Ascending aorta (tissue), 2 donors: ENCODE measurements around the gene SP7. TPM values are rescaled to one million over a fixed set of nuclear protein-coding genes. Genes with fewer than 3 reads are reported as not detected.
A peak's percentile ranks its signal among the peaks of the same experiment; 100 is the strongest.

Experiments used
- DNase-seq, 2 donors: peaks; one replicate each; pipeline ENCODE4 v3.0.0-alpha.2; 2019; ENCODE audit warnings: low spot score in 2 of 2
- H3K27ac ChIP-seq, 2 donors: fragments of 200-600 bp; sonication (generic); one replicate each; pipeline ENCODE4 v1.5.1; 2016 to 2017; ENCODE audit warnings: mild to moderate bottlenecking in 1 of 2
- H3K27me3 ChIP-seq: fragments of 200-600 bp; sonication (generic); one replicate; pipeline ENCODE4 v1.5.1; 2017
- H3K36me3 ChIP-seq, 2 donors: fragments of 200-600 bp; sonication (generic); one replicate each; pipeline ENCODE4 v1.5.1; 2016
- H3K4me1 ChIP-seq, 2 donors: fragments of 200-600 bp; sonication (generic); one replicate each; pipeline ENCODE4 v1.5.1; 2016 to 2017; ENCODE audit warnings: mild to moderate bottlenecking in 1 of 2
- H3K4me3 ChIP-seq, 2 donors: fragments of 200-600 bp; sonication (generic); one replicate each; pipeline ENCODE4 v1.5.1; 2016 to 2017; ENCODE audit warnings: mild to moderate bottlenecking in 1 of 2
- H3K9me3 ChIP-seq, 2 donors: fragments of 200-600 bp; sonication (generic); one replicate each; pipeline ENCODE4 v1.5.1; 2016
- intact Hi-C: fragments of 100-400 bp; cut with DNase I; formaldehyde crosslinking; loops from one replicate; pipeline ENCODE4 v1.15.1; 2023
- total RNA-seq: library from RNA; depleted of rRNA; stranded (reverse); fragments of >200 nt; gene quantifications from one replicate; pipeline ENCODE4 v1.1.0, GENCODE V29; 2016
- TF ChIP-seq, protein P1 (sequence below), 3 experiments: fragments of 200-600 bp in 2 of 3; fragments of 450-650 bp in 1 of 3; sonication (generic) in 2 of 3; IDR thresholded peaks; one replicate each; pipeline ENCODE4 v1.5.1; 2016 to 2019; ENCODE audit warnings: antibody characterized with exemption in 3 of 3, mild to moderate bottlenecking in 1 of 3, moderate library complexity in 1 of 3

The SP7 gene
- total RNA-seq, 1 donor from 2014 or later, result not detected

DNA sequence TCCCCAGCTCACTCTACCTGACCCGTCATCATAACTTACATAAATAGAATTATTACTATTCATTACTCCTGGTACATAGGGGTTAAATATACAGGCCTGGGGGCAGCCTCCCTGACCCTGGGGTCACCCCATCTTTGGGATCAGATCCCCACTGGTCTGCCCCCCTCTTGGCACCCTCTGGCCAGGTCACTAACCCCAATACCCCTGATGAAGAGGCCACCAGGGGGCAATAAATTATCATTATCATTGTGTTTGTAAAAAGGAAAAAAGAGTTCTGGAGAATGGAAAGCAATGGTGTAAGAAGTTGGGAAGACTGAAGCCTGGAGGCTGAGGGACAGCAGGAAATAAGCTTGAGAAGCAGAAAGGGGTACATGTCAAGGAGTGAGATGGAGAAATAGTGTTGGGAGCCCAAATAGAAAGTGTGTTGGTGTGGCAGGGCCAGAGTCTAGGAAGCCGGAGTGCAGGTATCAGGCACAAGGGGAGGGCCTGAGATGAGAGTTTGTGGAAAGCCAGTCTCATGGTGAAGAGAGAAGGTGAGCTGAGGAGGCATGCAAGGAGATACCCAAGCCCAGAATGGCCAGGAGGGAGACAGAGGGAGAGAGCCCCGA lies 8.6 kb downstream of the SP7 start:
- H3K27me3 ChIP-seq, result no peaks in the 10 kb centered on the region
- intact Hi-C loops, result no loop called here
- H3K36me3 ChIP-seq, result no peaks in the 10 kb centered on the region
- H3K4me1 ChIP-seq, result peaks cover 0 to 14% of the 10 kb centered on the region in 2 donors
- H3K27ac ChIP-seq, result no peak overlapping the region
- no peak overlapping the region for H3K4me3 ChIP-seq
- TF ChIP-seq, protein P1, sequence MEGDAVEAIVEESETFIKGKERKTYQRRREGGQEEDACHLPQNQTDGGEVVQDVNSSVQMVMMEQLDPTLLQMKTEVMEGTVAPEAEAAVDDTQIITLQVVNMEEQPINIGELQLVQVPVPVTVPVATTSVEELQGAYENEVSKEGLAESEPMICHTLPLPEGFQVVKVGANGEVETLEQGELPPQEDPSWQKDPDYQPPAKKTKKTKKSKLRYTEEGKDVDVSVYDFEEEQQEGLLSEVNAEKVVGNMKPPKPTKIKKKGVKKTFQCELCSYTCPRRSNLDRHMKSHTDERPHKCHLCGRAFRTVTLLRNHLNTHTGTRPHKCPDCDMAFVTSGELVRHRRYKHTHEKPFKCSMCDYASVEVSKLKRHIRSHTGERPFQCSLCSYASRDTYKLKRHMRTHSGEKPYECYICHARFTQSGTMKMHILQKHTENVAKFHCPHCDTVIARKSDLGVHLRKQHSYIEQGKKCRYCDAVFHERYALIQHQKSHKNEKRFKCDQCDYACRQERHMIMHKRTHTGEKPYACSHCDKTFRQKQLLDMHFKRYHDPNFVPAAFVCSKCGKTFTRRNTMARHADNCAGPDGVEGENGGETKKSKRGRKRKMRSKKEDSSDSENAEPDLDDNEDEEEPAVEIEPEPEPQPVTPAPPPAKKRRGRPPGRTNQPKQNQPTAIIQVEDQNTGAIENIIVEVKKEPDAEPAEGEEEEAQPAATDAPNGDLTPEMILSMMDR (IDR thresholded peaks at IDR 0.05), result peak in 2 of 3 experiments; percentile 15 to 29
- no peaks in the 10 kb centered on the region for H3K9me3 ChIP-seq
- DNase-seq, result no peak

DNA sequence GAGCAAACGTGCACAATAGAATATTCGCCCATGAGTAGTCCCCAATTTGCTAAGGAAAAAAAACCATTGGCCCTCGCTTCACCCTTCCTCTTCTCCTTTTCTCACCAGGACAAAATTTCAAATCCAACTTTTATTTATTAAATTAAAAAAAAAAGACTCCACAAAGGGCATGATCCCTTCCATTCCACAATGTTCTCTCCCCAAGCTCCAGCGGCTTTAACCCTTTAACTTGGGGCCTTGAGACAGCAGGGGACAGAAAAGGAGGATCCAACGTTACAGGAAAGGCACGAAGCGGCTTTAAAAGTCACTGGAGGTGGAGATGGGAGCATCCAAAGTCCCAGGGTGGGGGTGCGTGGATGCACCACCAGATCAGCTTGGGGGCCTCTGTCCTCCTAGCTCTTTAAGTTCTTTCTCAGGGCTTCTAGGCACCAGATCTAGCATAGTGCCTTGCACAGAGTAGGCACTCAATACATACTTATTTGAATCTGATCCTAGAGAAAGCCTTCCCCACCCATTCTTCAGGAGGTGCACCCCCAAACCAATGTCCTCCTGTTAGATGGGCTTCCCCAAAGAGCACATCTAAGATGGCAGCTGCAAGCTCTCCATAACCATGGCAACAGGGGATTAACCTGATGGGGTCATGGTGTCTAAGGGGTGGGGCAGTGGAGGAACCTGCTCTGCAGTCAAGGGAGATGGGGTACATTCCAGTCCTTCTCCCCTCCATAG lies 9.5 kb downstream of the SP7 start:
- TF ChIP-seq, protein P1 (IDR thresholded peaks at IDR 0.05), result no peak
- no peak for DNase-seq
- H3K27ac ChIP-seq, result no peak overlapping the region
- no peaks in the 10 kb centered on the region for H3K36me3 ChIP-seq
- intact Hi-C loops, result no loop called here
- no peak overlapping the region for H3K4me3 ChIP-seq
- H3K27me3 ChIP-seq, result no peaks in the 10 kb centered on the region
- H3K9me3 ChIP-seq, result no peaks in the 10 kb centered on the region
- H3K4me1 ChIP-seq, result peaks cover 4 to 20% of the 10 kb centered on the region in 2 donors

DNA sequence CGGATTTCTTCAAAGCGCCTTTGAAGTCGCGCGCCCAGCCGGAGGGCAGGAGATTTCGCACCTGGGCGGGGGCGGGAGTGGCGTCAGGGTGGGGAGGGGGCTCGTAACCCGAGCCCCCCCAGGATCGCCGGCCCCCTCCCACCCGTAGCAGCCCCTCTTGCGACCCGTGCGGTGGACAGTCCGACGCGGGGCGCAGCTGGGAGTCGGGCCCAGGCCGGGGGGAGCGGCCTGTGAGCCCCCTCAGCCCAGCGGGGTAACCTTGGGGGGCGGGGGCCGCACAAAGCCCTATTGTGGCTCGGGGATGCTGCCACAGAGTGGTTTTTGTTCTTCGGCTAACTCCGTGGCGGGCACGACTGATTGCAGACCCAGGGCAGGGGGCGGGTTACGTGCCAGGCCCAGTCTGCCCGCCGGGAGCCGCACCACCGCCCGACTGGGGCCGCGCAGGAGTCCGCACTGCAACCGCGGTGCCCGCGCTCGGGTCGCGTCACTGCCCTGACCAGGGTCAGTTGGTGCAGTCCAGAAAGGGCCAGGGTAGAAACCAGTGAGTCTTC lies 10.6 kb downstream of the SP7 start:
- DNase-seq, result peak in 1 of 2 donors; percentile 70
- Histone ChIP-seq H3K36me3 (no peaks in the 10 kb centered on the region), H3K9me3 (no peaks in the 10 kb centered on the region), H3K4me3 (peak overlapping the region; percentile 72 to 79), H3K27me3 (no peaks in the 10 kb centered on the region), H3K27ac (peak overlapping the region; percentile 88 to 90), H3K4me1 (peaks cover 4 to 22% of the 10 kb centered on the region in 2 donors)
- intact Hi-C loops, result loop anchor here (1.0 to 2.0 kb wide), 2 partner anchors 53 to 96 kb away; no protein-coding TSS in a partner anchor
- TF ChIP-seq, protein P1 (IDR thresholded peaks at IDR 0.05), result peak in 1 of 3 experiments; percentile 8

DNA sequence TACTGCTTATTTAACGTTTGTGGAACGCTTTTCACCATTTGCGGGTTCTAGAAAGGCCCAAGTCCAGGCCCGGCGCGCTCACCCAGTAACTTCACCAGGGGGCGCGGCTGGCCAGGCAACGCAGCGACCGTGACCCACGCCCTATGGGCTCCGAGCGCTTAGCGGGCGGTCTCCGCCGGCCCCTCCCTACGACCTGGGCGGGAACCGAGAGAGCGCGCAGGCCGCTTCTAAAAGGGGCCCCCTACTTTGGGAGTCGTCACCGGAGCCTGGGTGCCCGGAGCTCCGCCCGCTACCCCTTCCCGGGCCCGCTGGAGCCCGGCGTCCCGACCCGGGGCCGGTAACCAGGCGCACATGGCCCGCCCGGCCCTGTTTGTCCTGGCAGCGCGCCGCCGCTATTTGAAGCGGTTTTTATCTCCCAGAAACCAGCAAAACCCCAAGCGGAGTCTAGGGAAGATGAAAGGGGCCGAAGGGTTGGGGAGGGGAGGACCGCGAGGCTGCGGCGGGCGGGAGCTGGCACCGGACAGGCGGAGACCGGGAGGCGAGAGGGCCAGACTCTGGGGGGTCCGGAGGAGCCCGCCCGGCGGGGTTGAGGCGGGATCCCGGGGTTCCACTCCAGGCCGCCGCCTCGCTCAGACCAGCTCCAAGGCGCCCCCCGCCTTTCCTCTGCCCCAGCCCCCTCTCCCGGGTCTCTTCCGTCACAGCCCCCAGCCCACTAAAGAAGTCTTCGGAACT lies 11.2 kb downstream of the SP7 start:
- peak overlapping the region; percentile 72 to 79 for H3K4me3 ChIP-seq
- intact Hi-C loops, result loop anchor here (1.0 to 2.0 kb wide), 3 partner anchors 20 to 96 kb away; no protein-coding TSS in a partner anchor
- H3K27me3 ChIP-seq, result no peaks in the 10 kb centered on the region
- peak overlapping the region; percentile 88 to 90 for H3K27ac ChIP-seq
- no peaks in the 10 kb centered on the region for H3K9me3 ChIP-seq
- H3K36me3 ChIP-seq, result no peaks in the 10 kb centered on the region
- TF ChIP-seq, protein P1 (IDR thresholded peaks at IDR 0.05), result peak; percentile 83 to 90 (median 83)
- peaks cover 4 to 28% of the 10 kb centered on the region in 2 donors for H3K4me1 ChIP-seq
- peak; percentile 72 to 97 for DNase-seq

DNA sequence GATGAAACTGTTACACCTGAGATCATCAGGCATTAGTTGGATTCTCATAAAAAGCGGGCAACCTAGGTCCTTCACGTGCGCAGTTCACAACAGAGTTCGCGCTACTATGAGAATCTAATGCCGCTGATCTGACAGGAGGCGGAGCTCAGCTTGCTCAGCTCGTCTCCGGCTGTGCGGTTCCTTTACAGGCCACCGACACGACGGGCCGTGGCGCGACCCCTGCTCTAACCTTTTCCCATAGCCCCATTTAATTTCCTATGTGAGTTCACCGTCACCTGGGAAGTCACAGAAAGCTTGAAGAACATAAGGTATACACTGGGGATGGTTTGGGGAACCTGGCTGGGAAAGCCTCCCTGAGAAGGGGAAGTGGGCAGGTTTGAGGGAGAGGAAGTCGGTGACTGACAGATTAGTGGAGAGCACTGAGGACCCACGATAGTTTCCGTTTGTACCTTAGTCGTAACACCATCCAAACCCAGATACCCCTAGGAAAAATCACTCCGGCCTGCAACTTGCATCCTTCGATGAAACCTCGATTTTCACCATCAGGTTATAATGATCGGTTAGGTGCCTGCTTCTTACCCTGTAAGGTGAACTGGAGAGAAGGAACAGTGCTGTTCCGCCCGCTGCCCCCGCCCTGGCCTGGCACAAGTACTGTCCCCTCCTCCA lies 11.9 kb downstream of the SP7 start:
- peaks cover 4 to 30% of the 10 kb centered on the region in 2 donors for H3K4me1 ChIP-seq
- TF ChIP-seq, protein P1 (IDR thresholded peaks at IDR 0.05), result no peak
- peak overlapping the region; percentile 88 to 90 for H3K27ac ChIP-seq
- H3K9me3 ChIP-seq, result no peaks in the 10 kb centered on the region
- no peak for DNase-seq
- intact Hi-C loops, result loop anchor here (1.0 to 2.0 kb wide), 2 partner anchors 21 to 55 kb away; no protein-coding TSS in a partner anchor
- no peaks in the 10 kb centered on the region for H3K27me3 ChIP-seq
- no peaks in the 10 kb centered on the region for H3K36me3 ChIP-seq
- peak overlapping the region; percentile 72 to 79 for H3K4me3 ChIP-seq
